ENCODE results near the gene ZBTB2. TPM values are rescaled to one million over a fixed set of nuclear protein-coding genes. Genes with fewer than 3 reads are reported as not detected.

Gene ZBTB2
- total RNA-seq, 1 experiment from 2014 or later, result 20.3 TPM

GRCh38 chr6:151389618-151390275, 1.6 kb downstream of the ZBTB2 start:
- no peaks in the 10 kb centered on the region for H3F3A ChIP-seq (ENCODE audit: low read length, unreplicated experiment)
- no peaks in the 10 kb centered on the region for H3K9me3 ChIP-seq (ENCODE audit: low read length)
- BruUV-seq (replicated peaks), result no TSS peak
- H3K4me2 ChIP-seq (ENCODE audit: low read length), result peak overlapping the region; percentile 97
- peaks cover 30% of the 10 kb centered on the region for H3K4me1 ChIP-seq (ENCODE audit: insufficient read depth, low read length)
- H3K27me3 ChIP-seq (ENCODE audit: low read length), result no peaks in the 10 kb centered on the region
- intact Hi-C loops (cut with micrococcal nuclease), result loop anchor here (2.0 kb wide), 1 partner anchor 63 kb away; the partner anchor contains the start of gene RMND1
- peaks cover 81% of the 10 kb centered on the region for H3K79me2 ChIP-seq (ENCODE audit: low read length)
- no peak for TF ChIP-seq CTCF (conservative IDR thresholded peaks at IDR 0.05; ENCODE audit: low read depth, low read length)
- TF ChIP-seq EZH2 (IDR thresholded peaks at IDR 0.05; ENCODE audit: low read length, unreplicated experiment), result no peak
- TF ChIP-seq EZH2phosphoT487 (IDR thresholded peaks at IDR 0.05; ENCODE audit: borderline replicate concordance, low read length), result no peak
- peaks cover 11% of the 10 kb centered on the region; the same call in 1 of the 2 replicates for H3K36me3 ChIP-seq (ENCODE audit: low read depth, low read length)
- H3K27ac ChIP-seq (ENCODE audit: low read length), result peak overlapping the region; percentile 94
- CTCF ChIA-PET, result no interaction called here
- H2AFZ ChIP-seq (ENCODE audit: low read length), result peak overlapping the region; percentile 84
- H3K9ac ChIP-seq (ENCODE audit: low read length), result peak overlapping the region; percentile 99
- H3K9me2 ChIP-seq (replicated peaks; ENCODE audit: low read length), result no peaks in the 10 kb centered on the region
- peak; percentile 61 for ATAC-seq
- H3K4me3 ChIP-seq (ENCODE audit: low read length), result peak overlapping the region; percentile 94
- DNase-seq, result peak; percentile 58
- H4K20me1 ChIP-seq (ENCODE audit: low read length), result peaks cover 16% of the 10 kb centered on the region
- POLR2A ChIA-PET (ENCODE audit: unreplicated experiment), result interaction anchor here (0.5 to 0.7 kb wide), 2 partner anchors 36 to 345 kb away, joined by 3 read pairs; no protein-coding TSS in a partner anchor

- TF ChIP-seq EZH2phosphoT487 (IDR thresholded peaks at IDR 0.05; ENCODE audit: borderline replicate concordance, low read length) (no peak), EZH2 (IDR thresholded peaks at IDR 0.05; ENCODE audit: low read length, unreplicated experiment) (no peak), CTCF (conservative IDR thresholded peaks at IDR 0.05; ENCODE audit: low read depth, low read length) (no peak)
- BruUV-seq (replicated peaks), result TSS peak; percentile 55
- Histone ChIP-seq H3K36me3 (ENCODE audit: low read depth, low read length) (peaks cover 11% of the 10 kb centered on the region; the same call in 1 of the 2 replicates), H3K9me2 (replicated peaks; ENCODE audit: low read length) (no peaks in the 10 kb centered on the region), H2AFZ (ENCODE audit: low read length) (0 out of 2 replicates have a peak overlapping the region, but pooled peaks have one; percentile 84), H3F3A (ENCODE audit: low read length, unreplicated experiment) (no peaks in the 10 kb centered on the region), H3K4me1 (ENCODE audit: insufficient read depth, low read length) (peaks cover 30% of the 10 kb centered on the region), H3K9ac (ENCODE audit: low read length) (peak overlapping the region; percentile 99), H3K4me3 (ENCODE audit: low read length) (peak overlapping the region; percentile 94), H3K79me2 (ENCODE audit: low read length) (peaks cover 81% of the 10 kb centered on the region), H3K4me2 (ENCODE audit: low read length) (peak overlapping the region; percentile 97), H3K27ac (ENCODE audit: low read length) (peak overlapping the region; percentile 94), H3K27me3 (ENCODE audit: low read length) (no peaks in the 10 kb centered on the region), H3K9me3 (ENCODE audit: low read length) (no peaks in the 10 kb centered on the region), H4K20me1 (ENCODE audit: low read length) (peaks cover 16% of the 10 kb centered on the region)
- ChIA-PET CTCF (no interaction called here), POLR2A (ENCODE audit: unreplicated experiment) (interaction anchor here (0.7 kb wide), 1 partner anchor 345 kb away, joined by 3 read pairs; no protein-coding TSS in a partner anchor)
- ATAC-seq, result no peak
- DNase-seq, result no peak
- intact Hi-C loops (cut with micrococcal nuclease), result no loop called here
Measured at GRCh38 chr6:151388997-151389617, 2.3 kb downstream of the ZBTB2 start.
